Upper lobe of left lung (tissue), 4 donors: ENCODE measurements around the gene EML1.

ENCODE experiments used
- POLR2A ChIP-seq, 4 donors: fragments of 450-650 bp; IDR thresholded peaks; one replicate each; pipeline ENCODE4 v1.5.1; 2016 to 2017; ENCODE audit warnings: antibody characterized with exemption in 4 of 4, mild to moderate bottlenecking in 2 of 4
- TF ChIP-seq, protein P1 (sequence below), 6 experiments: fragments of 450-650 bp in 4 of 6; fragments of 200-600 bp in 2 of 6; sonication (generic) in 2 of 6; IDR thresholded peaks; one replicate each; pipeline ENCODE4 v1.5.1; 2016 to 2019; ENCODE audit warnings: antibody characterized with exemption in 6 of 6

DNA sequence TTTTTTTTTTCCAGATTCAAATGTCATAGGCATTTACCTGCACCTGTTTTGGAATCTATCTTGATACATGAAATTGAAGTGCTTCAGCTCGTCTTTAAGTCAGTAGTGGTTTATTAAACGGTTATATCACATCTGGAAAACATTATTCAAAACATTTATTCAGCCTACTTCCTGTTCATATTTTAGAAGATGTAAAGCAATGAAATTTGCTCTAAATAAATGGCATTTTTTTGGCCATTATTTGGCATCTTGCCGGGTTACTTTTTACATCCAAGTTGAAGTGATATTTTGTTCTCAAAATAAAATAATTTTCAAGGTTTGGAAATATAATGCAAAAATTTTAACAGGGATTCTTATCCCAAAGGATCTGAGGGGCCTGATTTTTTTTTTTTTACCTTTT is 103.1 kb downstream of the EML1 start:
- TF ChIP-seq, protein P1, sequence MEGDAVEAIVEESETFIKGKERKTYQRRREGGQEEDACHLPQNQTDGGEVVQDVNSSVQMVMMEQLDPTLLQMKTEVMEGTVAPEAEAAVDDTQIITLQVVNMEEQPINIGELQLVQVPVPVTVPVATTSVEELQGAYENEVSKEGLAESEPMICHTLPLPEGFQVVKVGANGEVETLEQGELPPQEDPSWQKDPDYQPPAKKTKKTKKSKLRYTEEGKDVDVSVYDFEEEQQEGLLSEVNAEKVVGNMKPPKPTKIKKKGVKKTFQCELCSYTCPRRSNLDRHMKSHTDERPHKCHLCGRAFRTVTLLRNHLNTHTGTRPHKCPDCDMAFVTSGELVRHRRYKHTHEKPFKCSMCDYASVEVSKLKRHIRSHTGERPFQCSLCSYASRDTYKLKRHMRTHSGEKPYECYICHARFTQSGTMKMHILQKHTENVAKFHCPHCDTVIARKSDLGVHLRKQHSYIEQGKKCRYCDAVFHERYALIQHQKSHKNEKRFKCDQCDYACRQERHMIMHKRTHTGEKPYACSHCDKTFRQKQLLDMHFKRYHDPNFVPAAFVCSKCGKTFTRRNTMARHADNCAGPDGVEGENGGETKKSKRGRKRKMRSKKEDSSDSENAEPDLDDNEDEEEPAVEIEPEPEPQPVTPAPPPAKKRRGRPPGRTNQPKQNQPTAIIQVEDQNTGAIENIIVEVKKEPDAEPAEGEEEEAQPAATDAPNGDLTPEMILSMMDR (IDR thresholded peaks at IDR 0.05) = no peak
- TF ChIP-seq POLR2A (IDR thresholded peaks at IDR 0.05) = no peak
